ENCODE results near the gene SMURF2. TPM values are rescaled to one million over a fixed set of nuclear protein-coding genes. Genes with fewer than 3 reads are reported as not detected.
A peak's percentile ranks its signal among the peaks of the same experiment; 100 is the strongest.

The SMURF2 gene
- 33.3 and 48.3 TPM in 2 replicates for total RNA-seq

DNA sequence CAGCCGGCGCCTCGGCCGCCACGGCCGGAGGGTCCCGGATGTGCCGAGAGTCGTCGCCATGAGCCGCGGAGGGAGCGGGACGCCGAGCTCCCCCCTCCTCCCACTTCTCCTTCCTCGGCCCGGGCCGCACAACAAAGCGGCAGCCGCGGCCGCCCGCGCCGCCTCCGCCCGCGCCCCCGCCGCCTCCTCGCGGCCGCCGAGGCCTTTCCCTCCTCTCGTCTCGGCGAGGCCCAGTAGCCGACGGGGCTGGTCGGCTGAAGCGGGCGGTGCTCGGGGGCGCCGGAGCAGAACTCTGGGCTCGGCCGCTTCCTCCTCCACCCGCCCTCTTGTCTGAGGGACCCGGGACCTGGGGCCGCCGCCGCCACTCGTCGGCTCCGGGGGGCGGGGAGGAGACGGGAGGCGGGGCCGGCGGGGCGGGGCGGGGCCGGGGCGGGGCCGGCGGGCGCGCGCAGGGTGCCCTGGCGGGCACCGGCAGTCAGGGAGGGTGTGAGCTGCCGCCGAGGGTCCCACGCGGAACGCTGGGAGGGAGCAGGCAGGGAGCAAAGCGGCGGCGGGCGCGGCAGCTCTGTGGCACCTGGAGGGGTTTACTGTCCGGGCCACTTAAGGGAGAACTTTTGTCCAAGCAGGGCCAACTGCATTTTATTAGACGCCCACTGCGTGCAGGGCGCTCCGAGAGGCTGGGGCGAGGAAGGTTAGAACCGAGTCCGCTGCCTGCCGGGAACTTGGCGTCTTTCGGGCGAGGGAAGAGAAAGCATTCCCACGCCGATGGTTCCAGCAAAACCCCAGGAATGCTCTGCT, at the start of gene SMURF2:
Gene SMURF2 (minus strand): TSS at position 332 of the 798 bp plus-strand sequence. CDS start 427 bp downstream, outside the sequence.
- TF ChIP-seq, protein P1, sequence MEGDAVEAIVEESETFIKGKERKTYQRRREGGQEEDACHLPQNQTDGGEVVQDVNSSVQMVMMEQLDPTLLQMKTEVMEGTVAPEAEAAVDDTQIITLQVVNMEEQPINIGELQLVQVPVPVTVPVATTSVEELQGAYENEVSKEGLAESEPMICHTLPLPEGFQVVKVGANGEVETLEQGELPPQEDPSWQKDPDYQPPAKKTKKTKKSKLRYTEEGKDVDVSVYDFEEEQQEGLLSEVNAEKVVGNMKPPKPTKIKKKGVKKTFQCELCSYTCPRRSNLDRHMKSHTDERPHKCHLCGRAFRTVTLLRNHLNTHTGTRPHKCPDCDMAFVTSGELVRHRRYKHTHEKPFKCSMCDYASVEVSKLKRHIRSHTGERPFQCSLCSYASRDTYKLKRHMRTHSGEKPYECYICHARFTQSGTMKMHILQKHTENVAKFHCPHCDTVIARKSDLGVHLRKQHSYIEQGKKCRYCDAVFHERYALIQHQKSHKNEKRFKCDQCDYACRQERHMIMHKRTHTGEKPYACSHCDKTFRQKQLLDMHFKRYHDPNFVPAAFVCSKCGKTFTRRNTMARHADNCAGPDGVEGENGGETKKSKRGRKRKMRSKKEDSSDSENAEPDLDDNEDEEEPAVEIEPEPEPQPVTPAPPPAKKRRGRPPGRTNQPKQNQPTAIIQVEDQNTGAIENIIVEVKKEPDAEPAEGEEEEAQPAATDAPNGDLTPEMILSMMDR (conservative IDR thresholded peaks at IDR 0.05; ENCODE audit: low read depth, low read length): no peak
- peak within 1 kb of the TSS; percentile 64 for H3K4me3 ChIP-seq (ENCODE audit: low read depth, low read length)
- no peak for DNase-seq (ENCODE audit: low read depth)

DNA sequence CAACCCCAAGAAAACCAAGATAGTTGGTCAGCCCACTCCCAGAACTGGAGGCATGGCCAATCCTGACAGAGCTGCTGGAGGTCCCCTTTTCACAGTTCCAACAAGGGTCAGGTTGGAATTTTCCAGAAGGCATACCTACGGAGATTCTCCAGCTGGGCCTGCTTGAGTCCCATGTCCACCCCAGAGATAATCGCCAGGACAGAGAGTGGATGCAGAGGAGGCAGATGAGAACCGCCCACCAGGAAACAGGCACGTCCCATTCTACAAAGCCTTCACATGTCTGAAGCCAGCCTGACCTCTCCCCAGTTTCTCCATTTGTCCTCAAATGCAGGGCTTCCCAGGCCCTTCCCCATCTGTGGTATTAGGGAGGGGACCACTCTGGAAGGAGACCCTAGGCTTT, 47.4 kb upstream of the SMURF2 start:
- TF ChIP-seq, protein P1 (conservative IDR thresholded peaks at IDR 0.05; ENCODE audit: low read depth, low read length): no peak
- no peak for DNase-seq (ENCODE audit: low read depth)
- no peak overlapping the region for H3K4me3 ChIP-seq (ENCODE audit: low read depth, low read length)

DNA sequence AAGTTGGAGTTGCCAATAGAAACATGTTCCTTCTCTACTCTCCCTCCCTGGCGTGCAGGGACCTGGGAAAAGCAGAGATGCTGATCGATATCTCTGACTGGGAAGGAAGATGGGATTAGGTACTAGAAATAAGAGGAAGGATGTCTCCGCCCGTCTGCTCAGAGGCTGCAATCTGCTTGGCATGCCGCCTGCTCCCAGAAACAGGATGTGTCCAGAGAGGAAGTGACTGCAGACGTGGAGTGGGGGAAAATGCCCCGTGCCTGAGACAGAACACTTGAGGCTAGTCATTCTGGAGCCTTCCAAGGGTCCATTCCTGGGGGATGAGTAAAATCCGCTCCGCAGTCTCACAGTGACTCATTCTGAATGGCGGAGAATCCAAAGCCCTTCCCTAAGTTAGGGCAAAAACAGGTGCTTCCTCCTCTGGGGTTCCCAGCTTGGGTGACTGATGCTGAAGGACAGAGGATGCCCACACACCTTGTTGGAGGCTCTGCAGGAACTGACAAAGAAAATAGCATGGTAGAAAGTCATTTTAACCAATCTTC, 45.0 kb upstream of the SMURF2 start:
- peak; percentile 91 for DNase-seq (ENCODE audit: low read depth)
- no peak overlapping the region for H3K4me3 ChIP-seq (ENCODE audit: low read depth, low read length)
- TF ChIP-seq, protein P1 (conservative IDR thresholded peaks at IDR 0.05; ENCODE audit: low read depth, low read length): no peak

DNA sequence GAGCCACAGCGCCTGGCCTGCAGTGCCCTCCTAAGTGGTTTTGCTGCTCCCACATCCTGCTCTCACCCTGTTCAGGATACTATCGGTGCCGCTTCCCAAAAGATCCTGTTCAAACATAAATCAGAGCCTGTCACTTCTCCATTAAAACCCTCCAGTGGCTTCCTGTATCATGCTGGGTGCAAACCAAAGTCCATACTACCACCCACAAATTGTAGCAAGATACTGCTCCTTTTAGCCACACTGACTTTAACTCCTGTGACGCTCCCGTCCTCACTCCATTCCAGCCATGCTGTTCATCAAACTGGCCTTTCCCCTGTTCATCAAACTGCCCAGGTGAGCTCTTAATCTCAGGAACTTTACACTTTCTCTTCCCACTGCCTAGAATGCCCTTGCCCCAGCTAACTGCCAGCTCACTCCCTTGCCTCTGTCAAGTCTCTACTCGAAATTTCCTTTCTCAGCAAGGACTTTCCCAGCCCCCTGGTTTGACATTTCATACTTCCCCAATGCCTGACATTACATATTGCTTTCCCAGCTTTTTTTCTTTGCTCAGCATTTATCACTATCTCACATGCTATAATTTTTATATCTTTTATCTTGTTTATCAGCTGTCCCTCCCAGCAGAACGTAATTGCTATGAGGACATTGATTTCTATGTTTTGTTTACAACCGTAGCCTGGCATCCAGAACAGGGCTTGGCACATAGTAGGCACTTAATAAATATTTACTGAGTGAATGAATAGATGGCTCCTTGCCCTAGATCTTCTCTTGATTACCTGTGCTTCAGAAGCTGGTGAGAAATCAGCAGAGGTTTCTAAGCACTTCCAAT, 44.3 kb upstream of the SMURF2 start:
- no peak overlapping the region for H3K4me3 ChIP-seq (ENCODE audit: low read depth, low read length)
- TF ChIP-seq, protein P1 (conservative IDR thresholded peaks at IDR 0.05; ENCODE audit: low read depth, low read length): no peak
- no peak for DNase-seq (ENCODE audit: low read depth)

DNA sequence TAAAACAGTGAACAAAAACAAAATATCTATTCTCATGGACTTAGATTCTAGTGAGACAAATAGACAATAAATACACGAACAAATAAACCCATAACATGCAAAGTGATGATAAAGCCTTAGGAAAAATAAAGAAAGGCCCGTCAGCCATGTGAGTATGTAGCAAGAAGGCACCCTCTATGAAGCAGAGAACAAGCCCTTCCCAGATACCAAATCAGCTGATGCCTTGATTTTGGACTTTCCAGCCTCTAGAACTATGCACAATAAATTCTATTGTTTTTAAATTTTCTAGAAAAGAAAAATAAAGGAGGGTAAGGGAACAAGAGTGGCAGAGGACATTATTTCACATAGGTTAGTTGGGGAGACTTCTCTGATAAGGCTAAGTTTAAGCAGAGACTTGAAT, 40.7 kb upstream of the SMURF2 start:
- no peak overlapping the region for H3K4me3 ChIP-seq (ENCODE audit: low read depth, low read length)
- TF ChIP-seq, protein P1 (conservative IDR thresholded peaks at IDR 0.05; ENCODE audit: low read depth, low read length): no peak
- no peak for DNase-seq (ENCODE audit: low read depth)

DNA sequence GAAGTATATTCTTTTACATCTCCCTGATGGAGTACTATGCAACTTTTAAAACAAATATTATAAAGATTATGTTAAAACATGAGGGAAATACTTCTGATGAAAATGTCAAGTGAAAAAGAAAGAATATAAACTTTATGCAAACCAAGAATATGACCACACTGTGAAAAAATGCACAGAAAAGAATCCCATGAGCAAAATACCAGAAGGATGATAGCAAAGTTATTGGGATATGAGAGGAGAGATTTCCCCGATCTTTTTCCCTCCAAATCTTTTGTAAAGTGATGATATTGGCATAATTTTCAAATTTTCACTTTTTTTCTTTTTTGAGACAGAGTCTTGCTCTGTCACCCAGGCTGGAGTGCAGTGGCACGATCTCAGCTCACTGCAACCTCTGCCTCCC, 36.6 kb upstream of the SMURF2 start:
- no peak overlapping the region for H3K4me3 ChIP-seq (ENCODE audit: low read depth, low read length)
- DNase-seq (ENCODE audit: low read depth): no peak
- TF ChIP-seq, protein P1 (conservative IDR thresholded peaks at IDR 0.05; ENCODE audit: low read depth, low read length): no peak
